Fibroblast of skin of left biceps (primary cell): ENCODE data around the gene LMOD1.

Experiments used
- DNase-seq, 2 experiments: peaks; one replicate each; pipeline ENCODE4 v3.0.0-alpha.2; 2013; ENCODE audit warnings: low read depth in 2 of 2

The LMOD1 gene

DNA sequence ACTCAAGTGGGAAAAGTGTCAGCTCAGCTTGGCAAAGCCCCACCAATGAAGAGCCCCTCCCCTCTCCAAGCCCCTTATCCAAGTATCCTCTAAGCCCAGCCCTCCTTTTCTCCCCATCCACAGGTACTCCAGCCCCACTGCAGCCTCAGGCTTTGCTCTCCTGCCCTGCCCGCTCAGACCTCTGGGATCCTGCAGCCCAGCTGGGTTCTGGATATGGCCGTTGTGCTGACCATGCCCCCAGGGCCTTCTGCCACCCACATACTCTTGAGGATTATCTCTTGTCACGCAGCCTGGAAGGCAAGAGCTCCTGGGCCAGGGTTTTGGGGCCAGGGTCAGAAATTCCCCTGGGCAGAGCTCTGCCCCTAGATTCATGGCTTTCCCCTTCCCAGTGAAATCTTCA, 52.9 kb downstream of the LMOD1 start:
- no peak for DNase-seq

DNA sequence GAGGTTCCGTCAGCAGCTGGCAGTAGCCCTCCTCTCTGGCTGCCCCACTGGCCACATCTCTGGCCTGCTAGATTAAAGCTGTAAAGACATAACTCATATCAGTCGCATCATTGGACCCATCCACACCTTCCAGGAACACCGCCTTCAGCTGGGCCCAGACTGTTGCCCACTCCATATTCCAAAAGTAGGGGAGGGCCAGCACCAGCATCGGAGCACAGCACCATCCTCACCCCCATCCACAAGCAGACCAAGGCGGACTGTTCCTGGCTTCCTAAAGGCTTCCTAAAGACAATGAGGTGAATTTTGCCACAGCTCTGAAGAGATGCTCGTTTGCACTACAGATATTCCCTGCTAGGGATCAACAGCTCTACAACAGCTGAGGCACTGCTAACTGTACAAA, 54.1 kb downstream of the LMOD1 start:
- no peak for DNase-seq

DNA sequence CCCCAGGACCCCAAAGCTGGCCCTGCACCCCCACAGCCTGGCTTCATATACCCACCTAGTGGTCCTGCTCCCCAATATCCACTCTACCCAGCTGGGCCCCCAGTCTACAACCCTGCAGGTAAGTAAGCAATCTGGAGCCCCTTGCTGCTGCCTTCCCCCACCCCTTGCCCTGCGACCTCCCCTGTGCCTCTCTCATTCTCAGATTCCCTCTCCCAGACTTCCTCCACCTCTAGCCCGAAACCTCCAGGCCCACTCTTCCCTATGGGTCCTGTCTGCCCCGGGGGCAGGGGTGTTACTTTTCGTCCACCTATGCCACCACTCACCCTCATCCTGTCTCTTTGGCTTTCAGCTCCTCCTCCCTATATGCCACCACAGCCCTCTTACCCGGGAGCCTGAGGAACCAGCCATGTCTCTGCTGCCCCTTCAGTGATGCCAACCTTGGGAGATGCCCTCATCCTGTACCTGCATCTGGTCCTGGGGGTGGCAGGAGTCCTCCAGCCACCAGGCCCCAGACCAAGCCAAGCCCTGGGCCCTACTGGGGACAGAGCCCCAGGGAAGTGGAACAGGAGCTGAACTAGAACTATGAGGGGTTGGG, 54.8 kb downstream of the LMOD1 start:
- no peak for DNase-seq

DNA sequence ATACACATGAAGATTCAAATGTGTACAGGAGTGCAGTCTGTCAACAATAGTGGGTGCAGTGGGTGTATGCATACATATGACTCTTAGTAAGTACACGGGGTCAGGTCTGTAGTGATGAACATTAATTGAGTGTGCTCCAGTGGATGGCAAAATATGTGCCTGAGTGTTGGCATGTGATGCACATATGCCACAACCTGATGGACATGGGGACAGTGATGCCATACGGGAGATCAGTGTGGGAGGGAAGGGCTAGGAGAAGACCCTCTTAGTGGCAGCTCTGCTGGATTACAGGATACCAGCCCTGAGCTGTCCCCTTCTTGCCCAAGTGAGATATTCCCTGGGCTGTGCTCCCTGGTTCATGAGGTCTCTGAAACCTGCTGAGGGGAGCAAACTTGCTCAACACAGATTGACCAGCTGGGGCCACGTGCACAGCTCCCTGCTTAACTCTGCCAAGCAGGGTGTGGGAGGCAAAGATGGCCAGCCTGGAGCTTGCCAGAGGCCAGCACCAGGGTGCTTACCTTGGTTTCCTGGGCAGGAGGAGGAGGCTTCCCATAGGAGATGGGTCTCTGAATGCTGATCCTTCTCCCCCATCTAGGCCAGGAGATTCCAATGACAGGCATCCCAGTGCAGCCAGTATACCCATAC, 55.4 kb downstream of the LMOD1 start:
- DNase-seq = no peak

DNA sequence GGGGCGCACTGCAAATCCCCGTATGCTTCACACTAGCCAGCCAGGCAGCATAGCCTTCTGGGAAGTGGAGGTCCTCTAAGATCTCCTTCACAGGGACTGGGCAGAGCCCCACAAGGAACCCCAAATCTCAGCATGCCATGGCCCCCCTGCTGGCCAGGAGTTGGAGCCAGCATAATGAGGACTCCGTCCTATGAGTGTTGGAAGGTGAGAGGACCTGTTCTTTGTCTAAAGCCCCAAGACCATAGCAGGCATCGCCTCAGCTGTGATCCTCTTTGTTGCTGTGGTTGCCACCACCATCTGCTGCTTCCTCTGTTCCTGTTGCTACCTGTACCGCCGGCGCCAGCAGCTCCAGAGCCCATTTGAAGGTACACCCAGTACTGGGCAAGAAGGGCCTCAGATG, 56.1 kb downstream of the LMOD1 start:
- no peak for DNase-seq

DNA sequence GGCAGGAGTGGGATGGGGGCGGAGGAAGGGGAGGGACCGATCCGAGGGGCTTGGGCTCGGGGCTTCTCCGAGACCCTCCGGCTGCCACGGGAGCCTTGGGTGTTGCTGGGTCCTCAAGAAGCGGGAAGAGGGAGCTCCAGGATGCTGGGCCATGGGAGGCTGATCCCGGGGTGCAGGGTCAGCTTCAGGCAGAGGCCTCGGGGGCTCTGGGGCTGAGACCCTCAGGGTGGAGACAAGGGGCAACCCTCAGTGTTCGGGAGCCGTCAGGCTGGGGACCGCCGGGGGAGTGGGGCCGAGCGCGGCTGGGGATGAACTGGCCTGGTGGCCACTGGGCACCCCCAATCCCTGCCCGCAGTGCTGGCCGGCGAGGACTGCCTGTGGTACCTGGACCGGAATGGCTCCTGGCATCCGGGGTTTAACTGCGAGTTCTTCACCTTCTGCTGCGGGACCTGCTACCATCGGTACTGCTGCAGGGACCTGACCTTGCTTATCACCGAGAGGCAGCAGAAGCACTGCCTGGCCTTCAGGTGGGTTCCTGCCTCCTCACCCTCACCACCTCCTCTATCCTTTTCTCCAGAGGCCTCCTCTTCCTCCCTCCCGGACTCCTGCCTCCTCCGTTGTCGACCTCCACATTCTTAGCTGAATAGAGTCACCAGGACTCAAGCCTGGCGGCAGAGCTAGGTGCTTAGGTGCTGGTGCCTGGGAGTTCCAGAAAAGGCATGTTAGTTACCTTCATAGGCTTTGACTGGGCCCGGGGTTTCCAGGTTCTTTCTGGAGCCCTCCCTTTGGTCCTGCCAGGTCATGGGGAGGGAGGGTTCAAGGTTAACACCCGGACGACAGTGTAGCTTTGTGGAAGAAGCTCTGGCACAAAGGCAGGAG, 57.0 kb downstream of the LMOD1 start:
- DNase-seq = no peak

DNA sequence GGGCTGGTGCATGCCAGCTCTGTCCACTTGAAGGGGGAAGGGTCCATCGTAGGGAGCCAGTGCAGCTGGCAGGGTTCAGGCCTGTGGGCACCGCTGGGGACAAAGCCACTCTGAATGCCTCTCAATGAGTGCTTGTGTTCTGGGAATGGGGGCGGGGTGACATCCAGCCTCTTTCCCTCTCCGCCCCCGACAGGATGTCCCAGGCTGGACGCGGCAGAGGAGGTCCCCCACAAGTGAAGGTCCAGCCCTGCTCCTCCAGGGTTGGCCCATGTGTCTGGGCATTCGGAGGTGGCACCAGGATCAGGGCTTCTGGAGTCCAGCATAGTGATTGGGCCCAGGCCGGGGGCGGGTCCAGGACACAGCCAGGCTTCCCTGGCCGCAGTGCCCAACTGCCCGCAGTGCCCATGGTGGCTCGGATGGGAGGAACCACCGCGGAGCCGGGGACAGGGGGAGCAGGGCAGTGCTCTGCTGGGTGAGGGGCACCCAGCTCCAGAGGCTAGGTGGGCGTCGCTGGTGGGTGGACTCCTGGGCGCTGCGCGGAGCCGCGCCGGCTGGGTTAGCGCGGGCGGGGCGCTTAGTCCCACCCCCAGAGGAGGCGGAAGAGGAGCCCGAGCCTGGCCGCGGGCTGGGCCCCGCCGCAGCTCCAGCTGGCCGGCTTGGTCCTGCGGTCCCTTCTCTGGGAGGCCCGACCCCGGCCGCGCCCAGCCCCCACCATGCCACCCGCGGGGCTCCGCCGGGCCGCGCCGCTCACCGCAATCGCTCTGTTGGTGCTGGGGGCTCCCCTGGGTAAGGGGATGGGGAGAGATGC, 57.9 kb downstream of the LMOD1 start, which contains the start of gene SHISA4:
Gene SHISA4, plus strand, starts transcription at position 617 of the 808 bp plus-strand sequence. Its CDS starts 97 bp downstream, at position 714.
- DNase-seq = no peak

DNA sequence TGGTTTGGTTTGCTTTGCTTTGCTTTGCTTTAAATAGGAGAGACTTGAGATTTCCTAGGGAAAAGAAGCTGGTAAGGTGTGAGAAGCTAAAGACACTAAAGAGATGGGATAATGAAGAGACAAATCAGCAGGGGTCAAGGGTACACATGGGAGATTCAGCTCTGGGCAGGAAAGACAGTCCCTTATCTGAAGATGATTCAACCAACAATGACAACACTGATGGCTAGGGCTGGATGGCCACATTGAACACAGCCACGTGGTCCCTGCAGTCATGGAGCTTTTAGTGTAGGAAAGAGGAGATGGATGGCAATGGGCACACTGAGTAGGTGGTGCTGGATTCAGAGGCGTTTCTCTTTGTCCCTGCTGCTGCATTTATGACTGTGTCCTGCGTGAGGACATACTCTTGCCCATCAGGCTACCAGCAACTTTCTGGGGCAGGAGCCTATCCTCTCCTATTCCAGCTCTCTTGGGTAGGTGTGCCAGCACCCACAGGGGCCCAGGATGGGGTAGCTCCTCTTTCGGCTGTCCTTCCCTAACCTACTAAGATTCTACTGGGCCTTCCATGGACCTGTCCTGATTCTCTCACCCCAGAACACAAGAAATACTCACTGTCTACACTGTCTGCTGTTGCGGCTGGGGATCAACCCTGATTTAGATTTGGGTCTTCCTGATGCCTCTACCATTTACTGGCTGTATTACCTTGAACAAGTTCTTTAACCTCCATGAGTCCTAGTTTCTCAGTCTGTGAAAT, 59.1 kb downstream of the LMOD1 start:
- no peak for DNase-seq

DNA sequence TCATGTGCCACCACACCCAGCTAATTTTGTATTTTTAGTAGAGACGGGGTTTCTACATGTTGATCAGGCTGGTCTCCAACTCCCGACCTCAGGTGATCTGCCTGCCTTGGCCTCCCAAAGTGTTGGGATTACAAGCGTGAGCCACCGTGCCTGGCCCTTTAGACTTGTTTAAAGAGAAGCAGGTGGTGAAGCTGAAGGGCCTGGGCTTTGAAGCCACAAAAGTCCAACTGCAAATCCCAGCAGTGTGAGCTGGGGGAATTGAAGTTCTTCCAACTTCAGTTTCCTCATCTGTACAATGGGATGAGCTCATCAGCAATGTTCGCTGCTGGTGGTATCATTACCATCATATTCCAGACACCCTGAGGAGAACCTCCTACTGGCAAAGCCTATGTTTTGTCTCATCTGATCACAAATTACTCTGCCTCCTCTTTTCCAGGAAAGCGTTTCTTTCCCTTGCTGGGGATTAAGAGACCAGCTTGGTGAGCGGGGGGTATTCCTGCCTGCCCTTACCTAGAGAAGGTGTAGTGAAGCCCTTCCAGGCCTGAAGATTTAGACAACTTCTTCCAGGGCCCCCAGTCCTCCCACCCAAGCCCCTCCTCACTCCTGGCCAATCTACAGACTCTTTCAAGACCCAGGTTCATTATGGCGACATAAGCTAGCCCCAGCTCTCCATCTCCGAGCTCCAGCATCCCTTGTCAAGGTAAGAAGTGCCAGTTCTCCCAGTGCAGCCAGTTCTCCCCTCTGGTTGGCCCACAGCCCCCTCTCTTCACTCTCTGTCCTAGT, 60.1 kb downstream of the LMOD1 start:
- no peak for DNase-seq

DNA sequence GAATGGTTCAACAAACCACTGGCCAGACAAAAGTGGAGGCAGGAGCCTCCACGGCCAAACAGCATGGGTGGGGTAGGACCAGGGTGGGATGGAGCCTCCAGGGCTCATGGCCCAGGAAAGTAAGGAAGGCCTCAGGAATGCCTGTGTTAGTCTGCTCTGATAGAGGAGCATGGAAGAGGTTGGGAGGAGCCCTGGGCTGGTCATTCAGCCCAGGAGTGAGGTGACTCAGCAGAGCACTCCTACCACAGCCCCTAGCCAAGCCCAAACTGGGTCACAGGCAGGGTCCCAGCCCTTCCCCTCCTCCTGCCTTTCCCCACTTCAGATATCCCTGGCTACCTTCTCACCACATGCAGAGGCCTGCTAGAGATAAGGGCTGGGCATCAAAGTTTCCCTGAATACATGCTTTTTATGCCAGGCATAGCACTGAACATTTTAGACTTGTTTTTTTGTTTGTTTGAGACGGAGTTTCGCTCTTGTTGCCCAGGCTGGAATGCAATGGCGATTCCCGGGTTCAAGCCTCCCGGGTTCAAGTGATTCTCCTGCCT, 60.7 kb downstream of the LMOD1 start:
- DNase-seq = no peak

DNA sequence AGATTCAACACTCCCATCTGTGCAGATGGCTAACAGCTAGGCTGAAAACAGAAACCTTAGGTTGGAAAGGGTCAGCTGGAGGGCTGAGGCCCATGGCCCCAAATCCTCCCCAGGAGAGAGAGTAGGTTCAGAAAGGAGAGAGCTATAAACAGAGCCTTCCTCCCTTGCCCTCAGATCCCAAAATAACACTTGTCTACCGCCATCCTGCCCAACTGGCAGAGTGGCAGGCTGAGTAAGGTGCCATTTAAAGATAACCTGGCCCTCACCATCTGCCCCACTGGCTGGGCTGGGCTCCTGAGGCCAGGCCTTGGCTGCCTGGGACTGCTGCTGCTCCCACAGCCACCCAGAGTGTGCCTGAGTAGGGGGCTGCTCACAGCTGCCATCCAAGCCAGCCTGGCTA, 61.9 kb downstream of the LMOD1 start:
- DNase-seq = no peak

DNA sequence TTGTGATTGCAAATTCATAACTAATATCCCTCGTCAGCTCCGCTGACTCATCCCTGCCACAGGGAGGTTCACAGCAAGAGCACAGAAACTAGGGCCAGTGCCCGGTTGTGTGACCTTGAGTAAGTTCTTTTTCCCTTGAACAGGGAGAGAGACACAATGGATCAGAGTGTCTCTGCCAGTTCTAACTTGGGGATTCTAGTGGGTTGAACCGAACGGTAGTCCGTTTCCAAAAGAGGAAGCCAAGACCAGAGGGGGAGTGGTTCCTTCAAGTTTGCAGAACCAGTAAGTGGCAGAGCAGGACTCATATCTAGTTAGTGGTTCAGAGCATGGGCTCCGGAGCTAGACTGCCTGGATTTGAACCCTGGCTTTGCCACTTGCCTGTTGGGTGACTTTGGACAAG, 62.6 kb downstream of the LMOD1 start:
- DNase-seq = no peak

DNA sequence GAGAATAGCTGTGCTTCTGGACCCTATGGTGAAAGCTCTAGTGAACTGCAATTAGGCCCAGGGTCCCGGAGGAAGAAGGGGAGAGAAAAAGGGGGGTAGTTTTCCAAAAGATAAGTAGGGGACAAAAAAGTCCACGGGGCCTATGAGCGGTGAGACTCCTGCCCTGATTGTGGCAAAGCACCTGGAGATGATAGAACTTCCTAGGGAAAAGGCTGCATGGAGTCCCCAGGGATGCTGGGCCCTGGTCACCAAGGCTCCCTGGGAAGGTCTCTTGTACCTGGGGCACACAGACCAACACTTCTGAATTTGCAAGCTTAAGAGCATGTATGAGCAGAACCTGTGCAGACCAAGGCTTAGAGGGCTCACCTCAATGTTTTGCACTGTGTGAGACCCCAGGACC, 63.1 kb downstream of the LMOD1 start:
- no peak for DNase-seq

DNA sequence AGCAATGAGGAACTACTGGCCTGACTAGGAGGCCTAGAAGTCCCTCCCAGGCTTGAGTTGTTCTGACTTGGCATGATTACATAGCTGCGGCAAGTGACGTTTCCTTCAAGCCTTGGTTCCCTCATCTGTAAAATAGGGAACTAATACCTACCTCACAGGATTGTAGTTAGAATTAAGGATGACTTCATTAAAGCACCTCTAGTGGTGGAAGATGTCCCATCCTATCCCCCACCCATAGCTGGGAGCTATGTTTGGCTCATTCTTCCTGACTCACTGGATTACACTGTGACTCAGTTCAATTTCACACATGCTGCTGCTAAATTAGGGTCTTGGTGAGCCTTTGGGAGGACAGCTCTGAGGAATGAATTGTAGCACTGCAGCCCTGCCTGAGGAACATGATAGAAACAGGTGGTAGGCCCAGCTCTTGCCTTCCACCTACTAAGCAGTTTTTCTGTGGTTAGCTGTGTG, 63.6 kb downstream of the LMOD1 start:
- DNase-seq = peak; percentile 56 to 63

DNA sequence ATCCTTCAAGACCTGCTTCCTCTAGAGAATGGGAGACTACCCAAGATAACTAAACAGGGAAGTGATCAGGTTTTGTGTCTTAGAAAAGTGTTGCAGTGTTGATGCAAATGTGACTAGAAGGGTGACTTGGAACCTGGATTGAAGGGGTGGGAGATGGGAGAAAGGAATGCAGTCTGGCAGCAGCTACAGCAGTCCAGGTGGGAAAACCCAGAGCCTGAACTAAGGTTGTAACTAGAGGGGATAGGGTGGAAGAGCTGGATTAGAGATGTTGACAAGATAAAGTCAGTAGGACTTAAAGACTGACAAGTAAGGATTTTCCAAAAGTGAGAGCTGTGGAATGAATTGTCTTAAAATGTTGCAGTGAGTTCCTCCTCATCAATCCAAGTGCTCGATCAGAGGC, 64.7 kb downstream of the LMOD1 start:
- no peak for DNase-seq

DNA sequence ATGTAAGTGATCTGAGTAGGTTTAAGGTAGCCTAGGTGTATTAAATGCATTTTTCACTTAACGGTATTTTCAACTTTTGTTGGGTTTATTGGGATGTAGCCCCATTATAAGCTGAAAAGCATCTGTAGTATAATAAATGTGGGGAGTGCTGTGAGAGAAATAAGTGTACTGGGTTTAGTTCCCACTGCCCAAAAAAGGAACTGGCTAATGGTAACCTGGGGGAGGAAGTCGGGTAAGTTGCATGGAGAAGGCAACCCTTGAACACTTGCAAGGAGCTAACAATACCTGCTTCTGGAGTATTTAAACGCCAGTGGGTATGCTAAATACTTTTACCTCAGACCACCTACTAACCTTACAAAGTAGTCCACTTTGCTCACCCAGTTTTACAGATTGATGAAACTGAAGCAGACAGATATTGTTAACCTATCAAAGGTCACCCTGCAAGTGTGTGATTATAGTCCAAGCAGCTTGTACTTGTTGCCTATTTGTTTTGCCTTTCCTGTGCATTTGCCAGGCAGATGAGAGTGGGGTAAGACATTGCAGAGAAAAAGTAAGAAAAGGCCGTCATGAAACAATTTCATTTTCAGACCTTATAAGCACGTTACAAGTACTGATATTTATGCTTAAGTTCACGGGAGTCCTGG, 65.3 kb downstream of the LMOD1 start:
- no peak for DNase-seq

DNA sequence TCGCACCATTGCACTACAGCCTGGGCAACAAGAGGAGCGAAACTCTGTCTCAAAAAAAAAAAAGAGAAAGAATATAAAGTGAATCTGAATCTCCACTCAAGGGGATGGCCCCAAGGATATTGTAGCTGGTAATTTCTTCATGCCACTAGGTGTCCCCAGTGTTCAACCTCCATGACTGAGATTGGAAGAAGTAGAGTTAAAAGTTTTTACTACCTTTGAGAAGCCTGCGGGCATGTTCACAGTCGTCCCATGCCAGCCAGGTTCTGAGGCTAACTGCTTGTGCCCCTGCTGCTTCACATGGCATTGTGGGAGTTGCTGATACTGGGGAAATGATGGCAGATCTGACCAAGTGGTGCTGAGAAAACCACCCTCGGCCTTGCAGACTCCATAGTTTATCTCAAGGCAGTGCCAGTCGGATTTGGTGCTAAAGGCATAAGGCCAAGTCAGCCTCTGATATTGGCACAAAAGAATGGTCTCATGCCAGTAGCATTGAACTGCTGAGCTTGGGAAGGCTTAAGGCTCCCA, 68.4 kb downstream of the LMOD1 start:
- peak in 1 of 2 experiments; percentile 21 for DNase-seq

DNA sequence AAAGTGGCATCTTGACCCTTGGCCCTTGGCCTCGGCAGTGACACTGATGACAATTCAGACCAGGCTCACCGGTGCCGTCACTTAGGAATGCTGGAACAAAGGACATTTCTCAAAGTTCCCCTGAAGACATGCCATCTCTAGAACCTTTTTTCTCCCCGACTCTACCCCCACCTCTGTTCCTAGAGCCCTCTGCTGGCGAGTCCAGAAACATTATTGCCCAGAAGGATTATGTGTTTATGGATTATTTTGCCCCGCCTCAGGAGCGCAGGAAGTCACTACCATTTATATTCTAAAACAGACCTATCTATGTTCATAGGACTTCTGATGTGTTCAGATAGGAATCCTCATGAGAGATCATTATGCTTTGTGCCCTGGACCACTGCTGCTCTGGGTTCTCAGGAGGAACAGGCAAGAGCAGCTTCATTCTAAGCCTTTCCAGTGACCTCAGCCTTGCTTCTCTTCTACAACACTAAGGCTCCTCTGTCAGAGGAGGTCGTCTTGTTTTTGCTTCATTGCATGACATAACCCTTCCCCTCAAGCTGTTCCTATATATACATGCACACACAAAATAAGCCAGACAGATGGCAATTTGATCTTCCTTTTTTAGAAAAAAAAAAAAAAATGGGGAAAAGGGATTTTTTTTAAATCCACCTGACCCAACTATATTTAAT, 70.1 kb downstream of the LMOD1 start:
- no peak for DNase-seq

DNA sequence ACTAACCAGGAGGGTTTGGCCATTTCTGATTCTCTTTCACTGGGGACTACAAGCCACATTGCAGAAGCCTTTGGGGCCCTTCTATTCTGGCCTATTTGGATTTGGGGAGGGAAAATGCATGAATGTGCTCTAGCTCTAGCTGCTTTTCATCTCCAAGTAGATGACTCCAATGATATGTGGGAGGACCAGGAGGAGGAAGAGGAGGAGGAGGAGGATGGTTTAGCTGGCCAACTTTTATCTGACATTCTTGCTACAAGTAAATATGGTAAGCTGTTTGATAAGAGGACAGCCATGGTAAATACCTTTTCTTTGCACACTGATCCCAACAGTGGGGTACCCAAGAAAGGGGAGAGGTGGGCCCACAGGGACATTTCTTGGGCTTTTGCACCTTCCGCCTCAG, 71.7 kb downstream of the LMOD1 start:
- DNase-seq = no peak
